DND-41 (cell line): Measurements from ENCODE around the gene KLHL2.
"Not testable (repeated sequence)": the region's sequence is repeated elsewhere in the genome, so short reads cannot be mapped to it uniquely, and the experiment has no call there.

ENCODE experiments used
- ATAC-seq: fragments of 200-7000 bp; cut with Tn5 transposase; 3 replicates; pipeline ENCODE4 v1.9.1; 2021; ENCODE audit warnings: low read depth; ENCODE audit not compliant: insufficient read depth
- DNase-seq: peaks from one replicate; pipeline ENCODE4 v3.0.0-alpha.2; 2020
- H2AFZ ChIP-seq: 2 replicates; pipeline ENCODE4 v1.6.0; 2012; ENCODE audit warnings: low read depth, low read length
- H3K27ac ChIP-seq: 2 replicates; pipeline ENCODE4 v1.5.1; 2012; ENCODE audit warnings: low read length, inconsistent platforms
- H3K27me3 ChIP-seq: fragments of 200-600 bp; sonication (generic); 2 replicates; pipeline ENCODE4 v1.6.0; 2012; ENCODE audit warnings: low read length, mild to moderate bottlenecking, inconsistent platforms; ENCODE audit not compliant: insufficient read depth, poor library complexity
- H3K36me3 ChIP-seq: 2 replicates; pipeline ENCODE4 v1.5.1; 2012; ENCODE audit warnings: low read length, inconsistent platforms; ENCODE audit not compliant: insufficient read depth
- H3K4me1 ChIP-seq: 2 replicates; pipeline ENCODE4 v1.5.1; 2012; ENCODE audit warnings: mild to moderate bottlenecking, low read length; ENCODE audit not compliant: insufficient read depth
- H3K4me2 ChIP-seq: 2 replicates; pipeline ENCODE4 v1.6.0; 2012; ENCODE audit warnings: mild to moderate bottlenecking, moderate library complexity, low read length, inconsistent platforms; ENCODE audit not compliant: insufficient read depth
- H3K4me3 ChIP-seq, 2 experiments: fragments of 200-600 bp in 1 of 2; shearing (Covaris generic) in 1 of 2; 2 replicates each; pipeline ENCODE4 v1.5.1; 2012 to 2016; ENCODE audit warnings: inconsistent platforms in 2 of 2, low read length in 2 of 2, mild to moderate bottlenecking in 2 of 2, low read depth in 1 of 2, moderate library complexity in 1 of 2
- H3K79me2 ChIP-seq: 2 replicates; pipeline ENCODE4 v1.6.0; 2012; ENCODE audit warnings: low read length, inconsistent platforms; ENCODE audit not compliant: insufficient read depth
- H3K9ac ChIP-seq: 2 replicates; pipeline ENCODE4 v1.6.0; 2012; ENCODE audit warnings: low read depth, mild to moderate bottlenecking, inconsistent platforms, low read length, moderate library complexity
- H3K9me3 ChIP-seq: 2 replicates; pipeline ENCODE4 v1.5.1; 2012; ENCODE audit warnings: low read length, moderate library complexity, mild to moderate bottlenecking, inconsistent platforms; ENCODE audit not compliant: insufficient read depth, severe bottlenecking
- H4K20me1 ChIP-seq: 2 replicates; pipeline ENCODE4 v1.6.0; 2012; ENCODE audit warnings: low read length; ENCODE audit not compliant: insufficient read depth
- EZH2 ChIP-seq: IDR thresholded peaks from 3 replicates; pipeline ENCODE4 v1.6.1; 2012; ENCODE audit warnings: borderline replicate concordance, low read depth, mild to moderate bottlenecking, moderate library complexity, low read length, inconsistent platforms; ENCODE audit not compliant: severe bottlenecking
- TF ChIP-seq, protein P1 (sequence below): IDR thresholded peaks from 2 replicates; pipeline ENCODE4 v1.5.1; 2012; ENCODE audit warnings: borderline replicate concordance, low read length, moderate library complexity, mild to moderate bottlenecking; ENCODE audit not compliant: poor library complexity, severe bottlenecking; ENCODE audit errors: extremely low read depth

The KLHL2 gene

DNA sequence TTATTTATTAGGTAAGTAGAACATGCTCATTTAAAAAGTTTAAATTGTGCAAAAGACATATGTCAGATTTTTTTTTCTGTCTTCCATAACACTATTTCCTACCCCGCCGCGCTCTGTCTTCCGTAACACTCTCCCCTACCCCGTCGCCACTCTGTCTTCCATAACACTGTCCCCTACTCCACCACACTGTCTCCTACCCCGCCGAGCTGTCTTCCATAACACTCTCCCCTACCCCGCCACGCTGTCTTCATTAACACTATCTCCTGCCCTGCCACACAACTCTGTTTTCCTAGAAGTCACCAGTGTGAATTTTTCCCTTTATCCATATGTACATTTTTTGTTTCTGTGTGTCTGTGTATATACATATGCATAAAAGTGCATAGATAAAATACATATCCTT, 124.5 kb downstream of the KLHL2 start:
- Histone ChIP-seq H3K4me3 (peak overlapping the region; percentile 13 to 81; a peak in 3 of 4 replicates), H3K27me3 (no peaks in the 10 kb centered on the region), H3K36me3 (peaks cover 72% of the 10 kb centered on the region), H3K4me1 (peaks cover 77% of the 10 kb centered on the region), H2AFZ (no peak overlapping the region), H3K79me2 (peaks cover 96% of the 10 kb centered on the region), H3K9me3 (no peaks in the 10 kb centered on the region), H3K4me2 (peak overlapping the region; percentile 83), H4K20me1 (peaks cover 79% of the 10 kb centered on the region), H3K27ac (peak overlapping the region; percentile 26; the same call in 1 of the 2 replicates), H3K9ac (peak overlapping the region; percentile 66)
- ATAC-seq (no peak), DNase-seq (no peak)
- no peak for TF ChIP-seq EZH2
- TF ChIP-seq, protein P1, sequence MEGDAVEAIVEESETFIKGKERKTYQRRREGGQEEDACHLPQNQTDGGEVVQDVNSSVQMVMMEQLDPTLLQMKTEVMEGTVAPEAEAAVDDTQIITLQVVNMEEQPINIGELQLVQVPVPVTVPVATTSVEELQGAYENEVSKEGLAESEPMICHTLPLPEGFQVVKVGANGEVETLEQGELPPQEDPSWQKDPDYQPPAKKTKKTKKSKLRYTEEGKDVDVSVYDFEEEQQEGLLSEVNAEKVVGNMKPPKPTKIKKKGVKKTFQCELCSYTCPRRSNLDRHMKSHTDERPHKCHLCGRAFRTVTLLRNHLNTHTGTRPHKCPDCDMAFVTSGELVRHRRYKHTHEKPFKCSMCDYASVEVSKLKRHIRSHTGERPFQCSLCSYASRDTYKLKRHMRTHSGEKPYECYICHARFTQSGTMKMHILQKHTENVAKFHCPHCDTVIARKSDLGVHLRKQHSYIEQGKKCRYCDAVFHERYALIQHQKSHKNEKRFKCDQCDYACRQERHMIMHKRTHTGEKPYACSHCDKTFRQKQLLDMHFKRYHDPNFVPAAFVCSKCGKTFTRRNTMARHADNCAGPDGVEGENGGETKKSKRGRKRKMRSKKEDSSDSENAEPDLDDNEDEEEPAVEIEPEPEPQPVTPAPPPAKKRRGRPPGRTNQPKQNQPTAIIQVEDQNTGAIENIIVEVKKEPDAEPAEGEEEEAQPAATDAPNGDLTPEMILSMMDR, result no peak

DNA sequence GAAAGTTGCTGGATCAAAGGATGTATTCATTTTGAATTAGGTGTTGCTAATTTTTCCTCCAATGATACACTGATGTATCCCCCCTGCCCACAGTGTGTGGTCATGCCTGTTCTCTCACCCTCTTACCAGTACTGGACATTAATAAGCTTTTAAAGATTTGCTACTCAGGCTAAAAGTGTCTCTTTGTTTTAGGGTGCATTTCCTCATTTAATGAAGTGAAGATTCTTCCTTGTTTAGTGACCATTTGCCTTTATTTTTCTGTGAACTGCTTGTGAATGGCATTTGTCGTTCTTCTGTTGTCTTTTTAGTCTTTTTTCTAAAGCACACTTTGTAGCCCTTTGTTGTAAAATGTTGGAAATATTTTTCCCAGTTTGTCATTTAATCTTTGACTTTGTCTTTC, 125.1 kb downstream of the KLHL2 start:
- no peaks in the 10 kb centered on the region for H3K9me3 ChIP-seq
- peak overlapping the region; percentile 59 for H3K27ac ChIP-seq
- no peaks in the 10 kb centered on the region for H3K27me3 ChIP-seq
- H2AFZ ChIP-seq, result no peak overlapping the region
- peak overlapping the region; percentile 7 to 81; a peak in 3 of 4 replicates for H3K4me3 ChIP-seq
- H3K9ac ChIP-seq, result peak overlapping the region; percentile 66
- H3K79me2 ChIP-seq, result peaks cover 100% of the 10 kb centered on the region
- peaks cover 86% of the 10 kb centered on the region for H4K20me1 ChIP-seq
- TF ChIP-seq, protein P1, result no peak
- no peak for TF ChIP-seq EZH2
- DNase-seq, result no peak
- peak overlapping the region; percentile 83 for H3K4me2 ChIP-seq
- no peak for ATAC-seq
- peaks cover 84% of the 10 kb centered on the region for H3K4me1 ChIP-seq
- peaks cover 79% of the 10 kb centered on the region for H3K36me3 ChIP-seq

DNA sequence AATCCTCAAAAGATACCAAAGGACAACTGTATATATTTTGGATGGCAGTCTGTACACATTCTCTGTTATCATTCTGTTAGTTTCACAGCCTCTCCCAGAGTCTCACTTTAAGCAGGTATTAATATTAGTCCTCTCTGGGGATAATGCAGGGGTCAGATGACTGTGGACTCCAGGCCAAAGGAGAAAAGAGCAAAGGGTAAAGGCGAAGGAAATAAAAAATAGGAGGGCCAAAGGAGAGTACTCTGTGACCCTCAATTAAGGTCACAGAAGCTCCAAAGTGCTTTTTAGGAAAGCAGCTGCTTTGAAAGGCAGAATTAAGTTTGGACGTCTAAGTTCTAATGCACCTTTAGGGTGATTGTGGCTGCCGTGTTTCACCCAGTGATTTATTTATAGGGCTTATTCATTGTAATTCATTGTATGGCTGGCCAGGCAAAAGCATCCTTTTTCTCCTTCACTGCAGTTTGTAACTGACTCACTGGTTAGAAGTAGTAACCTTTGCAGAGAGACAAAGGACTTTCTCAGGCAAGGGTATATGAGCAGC, 127.9 kb downstream of the KLHL2 start:
- peaks cover 98% of the 10 kb centered on the region for H3K36me3 ChIP-seq
- peak overlapping the region in 1 of 2 experiments; percentile 19; a peak in 1 of 4 replicates for H3K4me3 ChIP-seq
- H3K4me1 ChIP-seq, result peaks cover 68% of the 10 kb centered on the region
- H2AFZ ChIP-seq, result no peak overlapping the region
- no peak for TF ChIP-seq EZH2
- TF ChIP-seq, protein P1, result no peak
- ATAC-seq, result no peak
- DNase-seq, result no peak
- peak overlapping the region; percentile 83; the same call in 1 of the 2 replicates for H3K4me2 ChIP-seq
- no peaks in the 10 kb centered on the region for H3K9me3 ChIP-seq
- H3K79me2 ChIP-seq, result peaks cover 80% of the 10 kb centered on the region
- H3K27me3 ChIP-seq, result no peaks in the 10 kb centered on the region
- H4K20me1 ChIP-seq, result peaks cover 75% of the 10 kb centered on the region
- H3K27ac ChIP-seq, result no peak overlapping the region; the same call in 1 of the 2 replicates
- peak overlapping the region; percentile 14; the same call in 1 of the 2 replicates for H3K9ac ChIP-seq

DNA sequence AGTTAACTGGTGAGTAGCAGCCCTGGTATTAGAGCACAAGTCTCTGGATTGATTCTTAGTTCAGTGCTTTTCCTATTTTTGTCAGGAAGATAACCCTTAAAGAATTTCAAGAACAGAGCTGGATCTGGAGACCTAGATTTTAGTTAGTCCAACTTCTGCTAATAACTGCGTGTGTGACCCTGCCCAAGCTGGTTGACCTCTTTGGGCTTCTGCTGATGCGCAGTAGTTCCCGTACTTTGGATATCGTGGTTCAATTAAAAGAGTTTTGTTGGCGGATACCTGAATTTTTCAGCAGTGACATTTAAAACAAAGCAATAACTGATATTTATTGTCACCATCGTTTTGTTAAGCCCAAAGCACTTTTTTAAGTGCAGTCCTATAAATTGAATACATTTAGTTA, 129.4 kb downstream of the KLHL2 start:
- no peaks in the 10 kb centered on the region for H3K27me3 ChIP-seq
- H3K79me2 ChIP-seq, result peaks cover 65% of the 10 kb centered on the region
- H3K4me1 ChIP-seq, result peaks cover 53% of the 10 kb centered on the region
- H3K4me2 ChIP-seq, result peak overlapping the region; percentile 47
- no peak for TF ChIP-seq EZH2
- TF ChIP-seq, protein P1, result no peak
- no peak overlapping the region for H3K27ac ChIP-seq
- no peak overlapping the region for H3K9ac ChIP-seq
- H3K9me3 ChIP-seq, result no peaks in the 10 kb centered on the region
- peaks cover 98% of the 10 kb centered on the region for H3K36me3 ChIP-seq
- H4K20me1 ChIP-seq, result peaks cover 60% of the 10 kb centered on the region
- H2AFZ ChIP-seq, result no peak overlapping the region
- no peak overlapping the region; a peak in 1 of 4 replicates for H3K4me3 ChIP-seq
- DNase-seq (no peak), ATAC-seq (no peak)

DNA sequence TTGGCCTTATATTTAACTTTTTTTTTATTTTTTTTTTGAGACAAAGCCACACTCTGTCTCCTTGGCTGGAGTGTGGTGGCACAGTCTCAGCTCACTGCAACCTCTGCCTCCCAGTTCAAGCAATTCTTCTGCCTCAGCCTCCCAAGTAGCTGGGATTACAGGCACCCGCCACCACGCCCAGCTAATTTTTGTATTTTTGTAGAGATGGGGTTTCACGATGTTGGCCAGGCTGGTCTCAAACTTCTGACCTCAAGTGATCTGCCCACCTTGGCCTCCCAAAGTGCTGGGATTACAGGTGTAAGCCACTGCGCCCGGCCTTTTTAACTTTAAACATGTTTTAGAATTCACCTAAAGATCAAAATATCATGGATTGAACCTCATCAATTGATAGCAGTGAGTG, 135.0 kb downstream of the KLHL2 start:
- H3K9me3 ChIP-seq, ATAC-seq, H3K27ac ChIP-seq, DNase-seq, H3K4me3 ChIP-seq, H3K4me1 ChIP-seq, H3K79me2 ChIP-seq, H3K27me3 ChIP-seq, H3K9ac ChIP-seq, H3K4me2 ChIP-seq, H2AFZ ChIP-seq: not testable (repeated sequence)
- peaks cover 66% of the 10 kb centered on the region for H3K36me3 ChIP-seq
- H4K20me1 ChIP-seq, result peaks cover 18% of the 10 kb centered on the region
